HL-60 (cell line): ENCODE data around the gene ZNF423.

Experiments used
- CTCF ChIP-seq: IDR thresholded peaks from one replicate; pipeline ENCODE4 v1.5.1; 2011; ENCODE audit warnings: low read length, control low read depth, inconsistent platforms; ENCODE audit not compliant: insufficient read depth
- SPI1 ChIP-seq: IDR thresholded peaks from 2 replicates; pipeline ENCODE4 v1.6.1; 2012; ENCODE audit warnings: low read depth, mild to moderate bottlenecking, borderline replicate concordance

DNA sequence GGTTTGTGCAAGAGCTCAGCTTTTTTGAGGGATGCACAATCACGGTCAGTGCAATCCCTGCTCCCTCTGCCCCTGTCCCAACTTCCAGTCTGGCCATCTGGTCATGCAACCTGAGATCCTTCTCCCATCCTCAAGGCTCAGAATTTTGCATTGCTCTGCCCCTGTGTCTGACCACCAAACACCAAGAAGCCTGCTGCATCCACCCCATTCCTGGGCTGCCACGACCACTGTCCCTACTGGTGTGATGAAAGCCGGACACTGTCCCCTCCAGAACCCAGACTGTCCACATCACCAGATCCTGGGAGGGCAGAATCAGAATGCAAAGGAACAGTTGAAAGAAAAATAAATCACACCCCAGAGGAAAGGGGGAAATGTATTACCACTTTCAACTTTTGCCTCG lies 251.3 kb downstream of the ZNF423 start:
- TF ChIP-seq CTCF, result no peak
- no peak for TF ChIP-seq SPI1
